Measurements from ENCODE around the gene ALPG. TPM values are rescaled to one million over a fixed set of nuclear protein-coding genes. Genes with fewer than 3 reads are reported as not detected.

ALPG gene
- total RNA-seq, 4 donors from 2014 or later: not detected

DNA sequence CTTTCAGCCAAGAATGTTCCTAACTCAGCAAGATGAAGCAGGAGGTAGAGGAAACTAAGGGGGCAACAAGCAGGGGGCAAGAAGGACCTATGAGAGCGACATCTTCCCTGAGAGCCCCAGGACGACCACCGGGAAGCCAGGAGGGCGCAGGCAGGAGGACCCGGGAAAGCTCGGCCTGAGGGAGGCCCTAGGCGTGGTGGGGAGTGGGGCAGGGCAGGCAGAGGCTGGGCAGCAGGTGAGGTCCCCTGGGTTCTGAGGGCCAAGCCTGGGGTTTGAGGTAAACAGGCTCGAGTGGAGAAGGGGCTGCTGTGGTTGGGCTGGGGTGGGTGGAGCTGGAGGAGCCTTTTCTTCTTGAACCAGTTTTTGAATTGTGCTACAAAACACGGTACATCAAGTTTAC, 48.0 kb downstream of the ALPG start:
- no peaks in the 10 kb centered on the region for H3K9me3 ChIP-seq
- intact Hi-C loops (cut with DNase I): no loop called here
- no peak for DNase-seq
- no peak overlapping the region for H3K27ac ChIP-seq
- H3K27me3 ChIP-seq: peaks cover 0 to 58% (median 0%) of the 10 kb centered on the region in 4 donors
- no peaks in the 10 kb centered on the region for H3K4me1 ChIP-seq
- no peak overlapping the region for H3K4me3 ChIP-seq
- no peaks in the 10 kb centered on the region for H3K36me3 ChIP-seq
- TF ChIP-seq POLR2A (IDR thresholded peaks at IDR 0.05): no peak
- TF ChIP-seq, protein P1, sequence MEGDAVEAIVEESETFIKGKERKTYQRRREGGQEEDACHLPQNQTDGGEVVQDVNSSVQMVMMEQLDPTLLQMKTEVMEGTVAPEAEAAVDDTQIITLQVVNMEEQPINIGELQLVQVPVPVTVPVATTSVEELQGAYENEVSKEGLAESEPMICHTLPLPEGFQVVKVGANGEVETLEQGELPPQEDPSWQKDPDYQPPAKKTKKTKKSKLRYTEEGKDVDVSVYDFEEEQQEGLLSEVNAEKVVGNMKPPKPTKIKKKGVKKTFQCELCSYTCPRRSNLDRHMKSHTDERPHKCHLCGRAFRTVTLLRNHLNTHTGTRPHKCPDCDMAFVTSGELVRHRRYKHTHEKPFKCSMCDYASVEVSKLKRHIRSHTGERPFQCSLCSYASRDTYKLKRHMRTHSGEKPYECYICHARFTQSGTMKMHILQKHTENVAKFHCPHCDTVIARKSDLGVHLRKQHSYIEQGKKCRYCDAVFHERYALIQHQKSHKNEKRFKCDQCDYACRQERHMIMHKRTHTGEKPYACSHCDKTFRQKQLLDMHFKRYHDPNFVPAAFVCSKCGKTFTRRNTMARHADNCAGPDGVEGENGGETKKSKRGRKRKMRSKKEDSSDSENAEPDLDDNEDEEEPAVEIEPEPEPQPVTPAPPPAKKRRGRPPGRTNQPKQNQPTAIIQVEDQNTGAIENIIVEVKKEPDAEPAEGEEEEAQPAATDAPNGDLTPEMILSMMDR (IDR thresholded peaks at IDR 0.05): no peak
- 76% methylated on average over 8 to 9 of the region's 9 CpGs for WGBS, 2 donors

DNA sequence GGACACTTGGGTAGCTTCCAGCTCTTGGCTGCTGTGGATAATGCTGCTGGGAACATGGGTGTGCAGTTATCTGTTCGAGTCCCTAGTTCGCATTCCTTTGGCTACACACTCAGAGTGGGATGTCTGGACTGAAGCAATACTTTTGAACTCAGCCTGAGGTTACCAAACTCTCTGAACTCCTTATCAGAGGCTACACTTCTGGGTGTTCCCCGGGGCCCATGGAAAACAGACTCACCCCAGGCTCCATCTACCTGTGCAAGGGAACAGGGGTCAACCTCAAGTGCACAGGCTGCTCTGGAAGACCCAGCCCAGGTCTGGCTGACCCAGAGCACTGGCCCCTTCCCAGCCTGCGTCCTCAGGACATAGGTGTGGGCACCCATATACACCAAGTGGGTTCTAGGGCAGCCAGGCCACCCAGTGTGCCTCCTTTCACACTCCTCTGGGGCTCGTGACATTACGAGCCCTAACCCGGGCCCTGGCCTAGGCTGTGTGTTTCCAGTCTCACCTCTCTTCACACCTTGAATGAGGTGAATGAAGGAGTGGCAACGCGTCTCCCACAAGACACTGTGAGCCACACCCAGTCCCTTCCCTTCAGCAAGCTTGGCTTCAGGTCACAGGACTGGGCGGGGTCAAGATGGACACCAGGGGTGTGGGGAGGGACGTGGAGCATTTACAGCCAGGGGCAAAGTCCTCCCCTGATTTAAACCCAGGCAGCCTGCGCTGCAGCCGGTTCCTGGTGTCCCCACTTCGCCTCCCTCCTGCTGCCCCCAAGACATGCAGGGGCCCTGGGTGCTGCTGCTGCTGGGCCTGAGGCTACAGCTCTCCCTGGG, 49.0 kb downstream of the ALPG start, which contains the start of gene ALPI:
Gene ALPI (plus strand): TSS at position 728 of the 830 bp plus-strand sequence. CDS start 47 bp downstream, at position 775.
- Histone ChIP-seq H3K9me3 (no peaks in the 10 kb centered on the region), H3K27me3 (peaks cover 0 to 68% (median 0%) of the 10 kb centered on the region in 4 donors), H3K36me3 (no peaks in the 10 kb centered on the region), H3K4me3 (no peak within 1 kb of the TSS), H3K27ac (no peak within 1 kb of the TSS), H3K4me1 (no peaks in the 10 kb centered on the region)
- no peak for DNase-seq
- intact Hi-C loops (cut with DNase I): no loop called here
- 79 to 82% methylated on average over 8 to 9 of the region's 14 CpGs for WGBS, 2 donors
- no peak for TF ChIP-seq POLR2A (IDR thresholded peaks at IDR 0.05)
- TF ChIP-seq, protein P1 (IDR thresholded peaks at IDR 0.05): no peak

DNA sequence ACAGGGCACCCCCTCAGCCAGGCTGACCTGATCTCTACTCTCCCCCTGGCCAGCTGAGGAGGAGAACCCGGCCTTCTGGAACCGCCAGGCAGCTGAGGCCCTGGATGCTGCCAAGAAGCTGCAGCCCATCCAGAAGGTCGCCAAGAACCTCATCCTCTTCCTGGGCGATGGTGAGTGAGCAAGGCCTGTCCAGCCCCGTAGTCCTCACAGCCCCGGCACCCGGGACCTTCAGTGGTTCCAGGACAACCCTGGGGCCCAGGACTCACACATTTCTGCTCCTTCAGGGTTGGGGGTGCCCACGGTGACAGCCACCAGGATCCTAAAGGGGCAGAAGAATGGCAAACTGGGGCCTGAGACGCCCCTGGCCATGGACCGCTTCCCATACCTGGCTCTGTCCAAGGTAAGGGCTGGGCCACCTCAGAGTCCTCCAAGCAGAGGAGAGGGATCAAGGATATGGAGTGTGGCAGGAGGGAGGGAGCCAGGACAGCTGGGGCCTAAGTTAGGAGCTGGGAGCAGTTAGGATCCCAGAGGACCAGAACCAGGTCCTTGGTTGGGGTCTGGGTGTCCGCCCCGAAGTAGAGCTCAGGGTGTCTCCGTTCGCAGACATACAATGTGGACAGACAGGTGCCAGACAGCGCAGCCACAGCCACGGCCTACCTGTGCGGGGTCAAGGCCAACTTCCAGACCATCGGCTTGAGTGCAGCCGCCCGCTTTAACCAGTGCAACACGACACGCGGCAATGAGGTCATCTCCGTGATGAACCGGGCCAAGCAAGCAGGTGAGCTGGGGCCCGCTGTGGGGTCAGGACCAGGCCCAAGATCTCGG, 49.9 kb downstream of the ALPG start:
- Histone ChIP-seq H3K4me3 (no peak overlapping the region), H3K36me3 (no peaks in the 10 kb centered on the region), H3K27ac (no peak overlapping the region), H3K27me3 (peaks cover 0 to 77% (median 0%) of the 10 kb centered on the region in 4 donors), H3K9me3 (no peaks in the 10 kb centered on the region), H3K4me1 (no peaks in the 10 kb centered on the region)
- TF ChIP-seq POLR2A (IDR thresholded peaks at IDR 0.05): no peak
- TF ChIP-seq, protein P1 (IDR thresholded peaks at IDR 0.05): no peak
- 87 to 96% methylated on average over 8 to 9 of the region's 27 CpGs for WGBS, 2 donors
- intact Hi-C loops (cut with DNase I): no loop called here
- no peak for DNase-seq

DNA sequence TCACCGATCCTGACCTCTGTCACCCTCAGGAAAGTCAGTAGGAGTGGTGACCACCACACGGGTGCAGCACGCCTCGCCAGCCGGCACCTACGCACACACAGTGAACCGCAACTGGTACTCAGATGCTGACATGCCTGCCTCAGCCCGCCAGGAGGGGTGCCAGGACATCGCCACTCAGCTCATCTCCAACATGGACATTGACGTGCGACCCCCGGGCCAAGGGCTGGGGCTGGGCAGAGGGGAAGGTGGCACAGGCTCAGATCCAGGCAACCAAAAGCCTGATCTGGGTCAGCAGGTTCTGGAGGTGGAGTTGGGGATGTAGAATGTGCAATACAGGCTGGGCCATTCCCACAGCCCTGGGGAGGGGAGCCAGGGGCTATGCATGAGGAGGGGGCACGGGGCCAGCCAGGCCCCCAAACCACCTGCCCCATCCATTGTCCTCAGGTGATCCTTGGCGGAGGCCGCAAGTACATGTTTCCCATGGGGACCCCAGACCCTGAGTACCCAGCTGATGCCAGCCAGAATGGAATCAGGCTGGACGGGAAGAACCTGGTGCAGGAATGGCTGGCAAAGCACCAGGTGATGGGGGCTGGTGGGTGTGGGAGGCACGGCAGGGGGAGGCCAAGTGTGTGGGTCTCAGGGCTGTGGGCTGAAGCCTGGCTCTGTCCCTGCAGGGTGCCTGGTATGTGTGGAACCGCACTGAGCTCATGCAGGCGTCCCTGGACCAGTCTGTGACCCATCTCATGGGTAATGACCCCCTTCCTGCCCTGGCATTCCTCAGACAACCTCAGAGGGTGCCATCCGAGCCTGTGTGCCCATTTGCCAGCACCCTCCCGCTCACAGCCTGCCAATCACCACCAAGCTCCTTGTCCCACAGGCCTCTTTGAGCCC, 50.7 kb downstream of the ALPG start:
- no peak for DNase-seq
- H3K9me3 ChIP-seq: no peaks in the 10 kb centered on the region
- intact Hi-C loops (cut with DNase I): no loop called here
- no peak overlapping the region for H3K4me3 ChIP-seq
- TF ChIP-seq, protein P1 (IDR thresholded peaks at IDR 0.05): no peak
- TF ChIP-seq POLR2A (IDR thresholded peaks at IDR 0.05): no peak
- no peaks in the 10 kb centered on the region for H3K36me3 ChIP-seq
- H3K27me3 ChIP-seq: peaks cover 0 to 84% (median 0%) of the 10 kb centered on the region in 4 donors
- no peaks in the 10 kb centered on the region for H3K4me1 ChIP-seq
- WGBS, 2 donors: 58 to 93% methylated on average over 3 to 4 of the region's 21 CpGs
- H3K27ac ChIP-seq: no peak overlapping the region
